ENCODE measurements around the gene FBN1. TPM values are rescaled to one million over a fixed set of nuclear protein-coding genes. Genes with fewer than 3 reads are reported as not detected.

Gene FBN1
- total RNA-seq, 1 experiment from 2014 or later, result 0.43 TPM

- DNase-seq, result no peak
- ChIA-PET CTCF (no interaction called here), POLR2A (no interaction called here)
- intact Hi-C loops (cut with micrococcal nuclease; ENCODE audit: unreplicated experiment), result no loop called here
- no TSS peak for BruUV-seq (replicated peaks)
- no peak overlapping the region for H3K27ac Mint-ChIP-seq (ENCODE audit: unreplicated experiment)
- peaks cover 18% of the 10 kb centered on the region for H3K27me3 Mint-ChIP-seq (ENCODE audit: insufficient read depth, unreplicated experiment)
- H3K4me3 Mint-ChIP-seq (ENCODE audit: unreplicated experiment), result no peak overlapping the region
- H3K27me3 ChIP-seq (replicated peaks; ENCODE audit: control insufficient read depth, insufficient read depth, low read length), result no peaks in the 10 kb centered on the region
- no peaks in the 10 kb centered on the region for H3K36me3 Mint-ChIP-seq (ENCODE audit: insufficient read depth, unreplicated experiment)
- H3K4me1 ChIP-seq, result no peaks in the 10 kb centered on the region
- H3K4me3 ChIP-seq (ENCODE audit: low read depth, low read length), result no peak overlapping the region
- H3K9me3 ChIP-seq, result no peaks in the 10 kb centered on the region
- TF ChIP-seq CTCF (IDR thresholded peaks at IDR 0.05; ENCODE audit: insufficient read depth in 1 of 2, low read depth in 1 of 2, low read length in 1 of 2, severe bottlenecking in 1 of 2, unreplicated experiment in 1 of 2), result no peak
- H3K9me3 Mint-ChIP-seq (ENCODE audit: unreplicated experiment), result peaks cover 19% of the 10 kb centered on the region
- H3K4me1 Mint-ChIP-seq (ENCODE audit: low read depth, unreplicated experiment), result peaks cover 6% of the 10 kb centered on the region
- H3K36me3 ChIP-seq (ENCODE audit: control insufficient read depth, insufficient read depth, low read length), result no peaks in the 10 kb centered on the region
Measured at GRCh38 chr15:48374472-48374871, 271.0 kb downstream of the FBN1 start.

DNA sequence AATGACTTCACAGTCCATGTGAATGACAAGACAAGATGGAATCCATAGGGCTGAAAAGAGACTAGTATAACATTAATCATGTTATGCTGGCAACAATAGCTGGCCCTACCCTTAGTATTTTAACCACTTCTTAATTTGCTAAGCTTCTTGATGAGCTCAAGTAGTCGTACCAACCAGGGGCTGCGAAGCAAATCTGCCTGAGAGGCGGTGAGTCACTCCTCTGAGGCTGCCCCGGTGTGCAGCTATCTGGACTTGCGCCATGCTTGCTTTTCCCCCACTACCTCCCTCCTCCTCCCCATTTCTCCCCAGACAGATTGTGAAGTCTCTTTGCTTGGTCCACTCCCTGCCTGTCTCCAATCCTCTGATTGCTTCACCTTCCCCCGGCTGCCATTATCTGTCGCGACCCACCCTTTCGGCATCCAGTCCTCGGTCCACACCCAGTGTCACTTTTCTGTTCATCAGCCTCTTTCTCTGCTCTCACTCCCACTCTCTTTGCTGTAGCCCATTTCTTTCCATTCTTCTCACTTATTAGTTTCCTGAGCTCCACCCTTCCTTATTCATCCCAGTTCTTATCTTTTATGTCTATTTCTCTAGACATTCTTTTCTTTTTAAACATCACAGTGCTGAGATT is 271.6 kb downstream of the FBN1 start:
- H3K27me3 Mint-ChIP-seq (ENCODE audit: insufficient read depth, unreplicated experiment), result peaks cover 22% of the 10 kb centered on the region
- no peak for TF ChIP-seq CTCF (IDR thresholded peaks at IDR 0.05; ENCODE audit: insufficient read depth in 1 of 2, low read depth in 1 of 2, low read length in 1 of 2, severe bottlenecking in 1 of 2, unreplicated experiment in 1 of 2)
- peaks cover 6% of the 10 kb centered on the region for H3K4me1 Mint-ChIP-seq (ENCODE audit: low read depth, unreplicated experiment)
- no peak overlapping the region for H3K4me3 Mint-ChIP-seq (ENCODE audit: unreplicated experiment)
- H3K36me3 Mint-ChIP-seq (ENCODE audit: insufficient read depth, unreplicated experiment), result no peaks in the 10 kb centered on the region
- no peaks in the 10 kb centered on the region for H3K27me3 ChIP-seq (replicated peaks; ENCODE audit: control insufficient read depth, insufficient read depth, low read length)
- H3K36me3 ChIP-seq (ENCODE audit: control insufficient read depth, insufficient read depth, low read length), result no peaks in the 10 kb centered on the region
- BruUV-seq (replicated peaks), result no TSS peak
- H3K27ac Mint-ChIP-seq (ENCODE audit: unreplicated experiment), result no peak overlapping the region
- no peak overlapping the region for H3K4me3 ChIP-seq (ENCODE audit: low read depth, low read length)
- POLR2A ChIA-PET, result no interaction called here
- intact Hi-C loops (cut with micrococcal nuclease; ENCODE audit: unreplicated experiment), result no loop called here
- H3K4me1 ChIP-seq, result no peaks in the 10 kb centered on the region
- no peaks in the 10 kb centered on the region for H3K9me3 ChIP-seq
- no peak for DNase-seq
- H3K9me3 Mint-ChIP-seq (ENCODE audit: unreplicated experiment), result peaks cover 19% of the 10 kb centered on the region
- CTCF ChIA-PET, result no interaction called here

GRCh38 chr15:48371961-48372360 is 273.5 kb downstream of the FBN1 start:
- intact Hi-C loops (cut with micrococcal nuclease; ENCODE audit: unreplicated experiment), result no loop called here
- no peaks in the 10 kb centered on the region for H3K4me1 ChIP-seq
- H3K27me3 Mint-ChIP-seq (ENCODE audit: insufficient read depth, unreplicated experiment), result peaks cover 25% of the 10 kb centered on the region

More at GRCh38 chr15:48371961-48372360, 273.5 kb downstream of the FBN1 start:
- no peak for DNase-seq
- Mint-ChIP-seq H3K4me3 (ENCODE audit: unreplicated experiment) (no peak overlapping the region), H3K4me1 (ENCODE audit: low read depth, unreplicated experiment) (peaks cover 6% of the 10 kb centered on the region), H3K27ac (ENCODE audit: unreplicated experiment) (no peak overlapping the region), H3K36me3 (ENCODE audit: insufficient read depth, unreplicated experiment) (no peaks in the 10 kb centered on the region), H3K9me3 (ENCODE audit: unreplicated experiment) (peaks cover 10% of the 10 kb centered on the region)
- ChIA-PET CTCF (interaction anchor here (0.6 kb wide), 1 partner anchor 10 kb away, joined by 8 read pairs; no protein-coding TSS in a partner anchor), POLR2A (no interaction called here)
- TF ChIP-seq CTCF (IDR thresholded peaks at IDR 0.05; ENCODE audit: insufficient read depth in 1 of 2, low read depth in 1 of 2, low read length in 1 of 2, severe bottlenecking in 1 of 2, unreplicated experiment in 1 of 2), result no peak
- Histone ChIP-seq H3K27me3 (replicated peaks; ENCODE audit: control insufficient read depth, insufficient read depth, low read length) (no peaks in the 10 kb centered on the region), H3K36me3 (ENCODE audit: control insufficient read depth, insufficient read depth, low read length) (no peaks in the 10 kb centered on the region), H3K4me3 (ENCODE audit: low read depth, low read length) (no peak overlapping the region), H3K9me3 (no peaks in the 10 kb centered on the region)
- BruUV-seq (replicated peaks), result no TSS peak
